EL (cell line): Measurements from ENCODE around the gene DDIT3.
"Not testable (repeated sequence)": the region's sequence is repeated elsewhere in the genome, so short reads cannot be mapped to it uniquely, and the experiment has no call there.

Source experiments
- DNase-seq: peaks from one replicate; pipeline ENCODE4 v3.0.0-alpha.2; 2016

DDIT3 gene

DNA sequence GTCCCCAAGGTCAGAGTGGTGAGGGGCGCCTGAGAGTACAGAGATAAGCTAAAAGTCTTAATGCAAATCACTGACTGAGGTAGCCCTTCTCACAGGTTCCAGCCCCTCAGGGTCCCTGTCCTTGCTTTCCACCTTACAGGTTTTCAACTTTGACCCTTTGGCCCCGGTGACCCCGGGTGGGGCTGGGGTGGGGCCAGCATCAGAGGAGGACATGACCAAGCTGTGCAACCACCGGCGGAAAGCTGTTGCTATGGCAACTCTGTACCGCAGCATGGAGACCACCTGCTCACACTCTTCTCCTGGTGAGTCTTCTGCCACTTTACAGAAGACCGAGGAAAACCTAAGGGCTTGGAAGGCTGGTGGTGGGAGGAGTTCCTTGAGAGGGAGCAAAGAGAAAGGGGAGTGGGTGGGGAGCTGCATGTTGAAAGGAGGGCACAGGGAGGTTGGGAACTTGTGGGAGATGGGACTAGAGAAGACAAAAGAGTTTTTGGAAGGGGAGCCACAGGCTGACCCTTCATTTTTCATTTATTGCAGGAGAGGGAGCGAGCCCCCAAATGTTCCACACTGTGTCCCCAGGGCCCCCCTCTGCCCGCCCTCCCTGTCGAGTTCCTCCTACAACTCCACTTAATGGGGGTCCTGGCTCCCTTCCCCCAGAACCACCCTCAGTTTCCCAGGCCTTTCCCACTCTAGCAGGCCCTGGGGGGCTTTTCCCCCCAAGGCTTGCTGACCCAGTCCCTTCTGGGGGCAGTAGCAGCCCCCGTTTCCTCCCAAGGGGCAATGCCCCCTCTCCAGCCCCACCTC lies 4.7 kb upstream of the DDIT3 start:
- DNase-seq = no peak

DNA sequence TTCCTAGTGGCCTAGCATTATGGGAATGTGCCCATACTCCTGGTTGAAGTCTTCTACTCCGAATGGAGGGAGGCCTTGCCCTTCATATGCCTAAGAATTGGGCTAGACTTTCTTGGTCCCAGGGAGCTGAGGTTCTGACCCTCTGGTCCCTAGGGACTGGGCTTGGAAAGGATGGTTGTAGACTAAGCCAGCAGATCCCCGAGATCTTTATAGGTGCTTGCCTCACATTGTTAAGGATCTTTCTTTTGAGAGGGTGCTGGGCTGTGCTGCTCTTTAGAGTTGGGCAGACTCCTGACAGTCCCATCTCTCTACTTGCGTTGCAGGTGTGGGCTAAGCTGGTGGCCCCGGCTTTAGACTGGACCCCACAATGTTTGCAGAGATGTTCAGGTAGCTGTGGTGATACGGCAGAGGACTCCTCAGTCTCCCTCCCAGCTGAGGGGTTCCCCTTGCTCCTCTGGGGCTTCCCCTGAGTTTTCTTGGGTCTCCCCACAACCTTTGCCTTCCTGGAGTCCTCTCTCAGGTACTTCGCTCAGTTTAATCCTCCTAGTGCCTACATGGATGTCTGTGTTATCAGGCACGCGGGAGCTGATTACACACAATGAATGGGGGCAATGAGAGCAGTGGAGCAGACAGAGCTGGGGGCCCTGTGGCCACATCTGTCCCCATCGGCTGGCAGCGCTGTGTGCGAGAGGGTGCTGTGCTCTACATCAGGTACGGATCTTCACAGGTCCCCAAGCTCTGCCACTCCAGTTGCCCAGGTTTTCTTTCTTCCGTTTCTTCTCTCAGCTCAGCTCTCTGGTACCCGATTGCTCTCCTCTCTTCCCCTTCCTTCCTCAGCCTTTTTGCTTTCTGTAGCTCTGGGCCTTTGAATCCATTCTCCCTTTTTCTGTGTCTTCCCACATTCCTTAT lies 3.6 kb upstream of the DDIT3 start:
- no peak for DNase-seq

DNA sequence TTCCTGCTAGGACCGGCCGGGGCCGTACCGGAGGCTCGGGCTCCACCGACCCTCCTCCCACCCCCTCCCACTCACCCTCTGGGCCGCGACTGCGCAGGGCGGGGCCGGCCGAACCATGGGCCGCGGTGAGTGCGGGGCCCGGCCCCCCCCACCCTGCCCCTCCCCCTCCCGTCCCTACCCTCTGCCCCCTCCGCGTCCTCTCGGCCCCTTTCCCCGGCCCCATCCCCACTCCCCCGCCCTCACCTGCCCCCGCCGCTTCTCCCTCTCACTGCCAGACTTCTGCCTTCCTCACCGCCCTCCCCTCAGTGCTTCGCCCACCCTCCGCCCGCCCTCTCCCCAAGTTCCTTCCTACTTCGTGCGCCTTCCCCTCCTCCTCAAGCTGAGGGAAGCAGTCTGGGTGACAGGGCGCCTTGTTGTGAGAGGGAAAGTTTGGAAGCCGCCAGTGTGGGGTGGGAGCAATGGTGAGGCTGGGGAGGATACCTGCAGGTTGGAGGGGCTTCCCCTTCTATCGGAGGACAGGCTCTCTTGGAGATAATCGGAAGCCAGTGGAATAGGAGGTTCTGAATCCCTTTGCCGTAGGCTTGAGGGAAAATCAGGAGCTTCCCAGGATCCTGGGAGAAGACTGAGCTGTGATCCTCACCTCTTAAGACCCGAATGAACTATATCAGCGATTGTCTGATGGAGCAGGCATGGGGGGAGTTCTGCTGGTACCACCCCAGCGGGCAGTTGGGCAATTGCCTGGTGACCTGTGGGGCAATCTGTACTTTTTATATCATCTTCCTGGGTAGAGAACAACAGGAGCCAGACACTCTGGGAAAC lies 2.8 kb upstream of the DDIT3 start:
- peak; percentile 53 for DNase-seq

DNA sequence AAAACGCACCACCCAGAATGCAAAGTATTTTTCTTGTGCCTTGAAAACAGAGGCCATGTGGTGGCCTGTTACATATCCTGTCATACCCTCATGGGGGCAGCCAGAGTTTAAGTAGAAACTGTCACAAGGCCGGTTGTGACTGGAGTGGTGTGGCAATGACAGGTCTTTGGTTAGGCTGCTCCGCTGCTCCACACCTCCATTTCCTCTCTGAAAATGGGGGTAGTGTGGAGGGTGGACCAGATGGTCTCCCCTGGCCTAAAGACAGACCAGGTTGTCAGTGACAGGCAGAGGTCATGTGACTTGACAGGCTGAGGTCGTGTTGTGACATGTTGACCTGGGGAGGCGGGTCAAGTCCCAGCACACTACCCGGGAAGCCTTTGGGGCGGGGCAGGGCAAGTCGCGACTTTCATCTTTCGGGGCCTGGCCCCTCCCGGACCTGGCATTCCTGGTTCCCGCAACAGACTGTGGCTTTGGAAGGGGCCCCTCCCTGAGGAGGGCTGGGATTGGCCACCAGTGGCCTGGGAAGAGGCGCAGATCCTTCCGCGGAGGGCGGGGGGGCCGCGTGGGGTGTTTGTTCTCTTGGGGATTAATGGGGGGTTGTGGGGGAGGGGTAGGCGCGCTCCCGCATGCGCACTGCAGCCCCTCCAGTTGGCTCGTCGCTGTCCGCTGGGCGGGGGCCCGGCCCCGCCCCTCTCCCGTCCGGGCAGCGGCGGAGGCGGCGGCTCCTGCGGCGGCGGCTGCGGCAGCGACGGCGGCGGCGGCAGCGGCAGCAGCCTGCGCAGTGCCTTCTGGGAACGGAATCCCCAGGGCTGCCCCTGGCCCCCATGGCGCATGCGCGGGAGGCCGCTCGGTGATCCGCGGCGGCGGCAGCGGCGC lies 1.9 kb upstream of the DDIT3 start, which contains the start of gene MBD6:
Gene MBD6, plus strand, starts transcription at position 814 of the 876 bp plus-strand sequence. CDS start 1,480 bp downstream, outside the sequence.
- peak; percentile 96 for DNase-seq

DNA sequence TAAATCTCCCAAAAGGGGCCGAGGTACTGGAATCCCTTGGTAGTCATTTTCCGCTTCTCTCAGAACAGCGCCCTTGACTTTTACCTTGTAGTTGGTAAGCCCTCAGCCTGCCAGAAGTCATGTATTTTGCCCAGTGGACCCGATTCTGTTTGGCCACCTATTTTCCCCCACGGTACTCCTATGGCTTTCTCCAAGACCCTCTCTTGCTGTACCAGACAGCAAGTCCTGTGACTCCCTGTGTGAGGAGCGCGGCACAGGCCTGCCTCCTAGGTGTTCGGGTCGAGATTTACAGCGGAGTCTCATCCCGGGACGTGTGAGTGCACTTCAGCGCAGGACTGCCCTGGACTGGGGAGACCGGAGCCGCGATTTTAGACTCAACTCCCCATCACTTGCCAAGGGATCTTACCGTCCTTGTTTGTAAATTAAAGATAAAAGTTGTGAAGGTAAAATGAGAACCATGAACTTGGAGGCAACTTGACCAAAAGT lies 1.3 kb upstream of the DDIT3 start:
- DNase-seq = peak; percentile 47

DNA sequence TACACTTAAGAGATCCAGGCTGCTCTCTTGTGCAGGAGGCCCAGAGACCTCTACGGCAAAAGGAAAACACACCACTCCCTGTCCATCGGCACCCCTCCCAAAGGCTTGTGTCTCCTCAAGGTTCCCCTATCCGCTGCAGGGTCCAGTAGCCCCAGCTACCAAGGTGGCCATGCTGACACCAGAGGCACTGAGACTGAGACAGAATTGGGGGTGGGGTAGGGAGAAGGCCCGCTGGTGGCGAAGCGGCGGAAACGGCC lies 590 bp downstream of the DDIT3 start:
- DNase-seq = no peak

DNA sequence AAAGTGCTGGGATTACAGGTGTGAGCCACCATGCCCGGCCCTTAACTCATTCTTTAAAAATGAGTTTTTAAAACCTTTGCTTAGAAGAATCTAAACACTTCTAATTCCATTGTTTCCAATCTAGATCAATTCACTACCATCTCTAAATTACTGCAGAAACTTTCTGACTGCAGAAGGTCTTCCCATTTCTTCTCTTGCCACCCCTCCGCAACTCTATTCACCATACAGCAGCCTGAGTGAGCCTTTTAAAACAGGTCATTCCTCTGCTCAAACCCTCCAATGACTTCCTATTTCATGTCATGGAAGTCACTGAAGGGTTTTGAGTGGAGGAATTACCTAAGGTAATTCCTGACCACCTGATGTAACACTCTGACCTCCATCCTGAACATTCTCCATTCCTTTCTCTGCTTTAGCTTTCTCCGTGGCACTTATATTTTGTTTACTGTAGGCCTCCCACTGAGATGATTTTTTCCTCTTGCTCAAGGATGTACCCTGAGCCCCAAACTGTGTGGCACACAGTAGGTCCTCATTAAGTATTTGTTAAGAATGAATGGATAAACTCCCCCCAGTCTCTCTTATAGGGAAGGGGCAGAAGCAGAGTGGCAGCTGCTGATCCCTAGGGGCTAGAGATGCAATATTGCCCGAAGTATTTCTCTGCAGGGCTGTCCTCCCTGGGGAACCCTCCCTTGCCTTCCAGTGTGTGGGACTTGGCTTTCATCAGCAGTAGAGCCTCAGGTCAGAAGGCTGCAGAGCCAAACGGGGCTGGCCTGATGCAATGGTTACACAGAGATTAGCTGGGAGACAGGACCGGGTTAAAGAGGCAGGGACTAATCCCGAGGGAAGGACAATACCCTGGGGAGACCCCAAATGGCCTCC lies 1.2 kb downstream of the DDIT3 start:
- DNase-seq = peak; percentile 43

DNA sequence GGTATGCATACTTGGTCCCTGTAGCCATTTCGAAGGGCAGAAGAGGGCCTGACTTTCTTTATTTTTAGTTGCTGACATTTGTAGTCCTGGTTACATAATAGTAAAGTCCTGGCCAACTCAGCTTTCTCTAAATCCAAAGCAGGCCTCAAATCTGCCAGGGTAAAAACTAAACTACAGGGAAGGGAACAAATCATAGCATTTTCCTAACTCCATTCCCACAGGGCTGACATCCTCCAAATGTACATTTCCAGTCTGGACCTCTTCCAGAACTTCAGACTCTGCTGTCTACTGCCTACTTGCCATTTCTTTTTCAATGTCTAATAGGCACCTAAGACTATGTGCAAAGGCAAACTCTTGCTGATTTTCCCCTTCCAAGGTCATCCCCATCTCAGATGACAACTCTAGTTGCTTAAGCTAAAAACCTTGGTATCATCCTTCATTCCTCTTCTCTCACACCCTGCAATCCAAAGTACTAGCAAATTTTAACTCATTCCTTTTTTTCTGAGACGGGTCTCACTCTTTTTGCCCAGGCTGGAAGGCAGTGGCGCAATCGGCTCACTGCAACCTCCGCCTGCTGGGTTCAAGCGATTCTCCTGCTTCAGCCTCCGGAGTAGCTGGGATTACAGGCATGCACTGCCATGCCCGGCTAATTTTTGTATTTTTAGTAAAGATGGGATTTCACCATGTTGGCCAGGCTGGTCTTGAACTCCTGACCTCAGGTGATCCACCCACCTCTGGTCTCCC lies 2.0 kb downstream of the DDIT3 start:
- no peak for DNase-seq

DNA sequence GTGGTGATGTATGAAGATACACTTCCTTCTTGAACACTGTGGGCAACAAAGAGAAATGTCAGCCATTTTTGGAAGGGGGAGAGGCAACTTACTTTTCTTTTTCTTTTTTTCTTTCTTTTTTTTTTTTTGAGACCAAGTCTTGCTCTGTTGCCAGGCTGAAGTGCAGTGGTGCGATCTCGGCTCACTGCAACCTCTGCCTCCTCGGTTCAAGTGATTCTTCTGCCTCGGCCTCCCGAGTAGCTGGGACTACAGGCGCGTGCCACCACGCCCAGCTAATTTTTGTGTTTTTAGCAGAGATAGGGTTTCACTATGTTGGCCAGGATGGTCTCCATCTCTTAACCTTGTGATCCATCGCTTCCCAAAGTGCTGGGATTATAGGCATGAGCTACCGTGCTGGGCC lies 2.6 kb downstream of the DDIT3 start:
- DNase-seq = not testable (repeated sequence)

DNA sequence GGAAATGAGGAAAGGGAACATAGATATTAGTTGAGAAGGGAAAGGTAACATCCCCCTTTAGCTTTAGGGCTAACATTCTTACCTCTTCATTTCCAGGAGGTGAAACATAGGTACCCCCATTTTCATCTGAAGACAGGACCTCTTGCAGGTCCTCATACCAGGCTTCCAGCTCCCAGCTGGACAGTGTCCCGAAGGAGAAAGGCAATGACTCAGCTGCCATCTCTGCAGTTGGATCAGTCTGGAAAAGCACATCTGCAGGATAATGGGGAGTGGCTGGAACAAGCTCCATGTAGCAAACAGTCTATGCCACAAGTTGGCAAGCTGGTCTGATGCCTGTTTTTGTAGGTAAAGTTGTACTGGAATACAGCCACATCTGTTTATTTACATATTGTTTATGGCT lies 3.1 kb downstream of the DDIT3 start:
- peak; percentile 72 for DNase-seq

DNA sequence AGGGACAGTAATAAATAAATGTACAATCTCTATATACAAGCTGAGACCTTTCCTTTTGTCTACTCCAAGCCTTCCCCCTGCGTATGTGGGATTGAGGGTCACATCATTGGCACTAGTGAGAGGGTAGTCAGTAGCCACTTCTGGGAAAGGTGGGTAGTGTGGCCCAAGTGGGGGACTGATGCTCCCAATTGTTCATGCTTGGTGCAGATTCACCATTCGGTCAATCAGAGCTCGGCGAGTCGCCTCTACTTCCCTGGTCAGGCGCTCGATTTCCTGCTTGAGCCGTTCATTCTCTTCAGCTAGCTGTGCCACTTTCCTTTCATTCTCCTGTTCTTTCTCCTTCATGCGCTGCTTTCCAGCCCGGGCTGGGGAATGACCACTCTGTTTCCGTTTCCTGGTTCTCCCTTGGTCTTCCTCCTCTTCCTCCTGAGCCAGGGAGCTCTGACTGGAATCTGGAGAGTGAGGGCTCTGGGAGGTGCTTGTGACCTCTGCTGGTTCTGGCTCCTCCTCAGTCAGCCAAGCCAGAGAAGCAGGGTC lies 3.6 kb downstream of the DDIT3 start:
- no peak for DNase-seq

DNA sequence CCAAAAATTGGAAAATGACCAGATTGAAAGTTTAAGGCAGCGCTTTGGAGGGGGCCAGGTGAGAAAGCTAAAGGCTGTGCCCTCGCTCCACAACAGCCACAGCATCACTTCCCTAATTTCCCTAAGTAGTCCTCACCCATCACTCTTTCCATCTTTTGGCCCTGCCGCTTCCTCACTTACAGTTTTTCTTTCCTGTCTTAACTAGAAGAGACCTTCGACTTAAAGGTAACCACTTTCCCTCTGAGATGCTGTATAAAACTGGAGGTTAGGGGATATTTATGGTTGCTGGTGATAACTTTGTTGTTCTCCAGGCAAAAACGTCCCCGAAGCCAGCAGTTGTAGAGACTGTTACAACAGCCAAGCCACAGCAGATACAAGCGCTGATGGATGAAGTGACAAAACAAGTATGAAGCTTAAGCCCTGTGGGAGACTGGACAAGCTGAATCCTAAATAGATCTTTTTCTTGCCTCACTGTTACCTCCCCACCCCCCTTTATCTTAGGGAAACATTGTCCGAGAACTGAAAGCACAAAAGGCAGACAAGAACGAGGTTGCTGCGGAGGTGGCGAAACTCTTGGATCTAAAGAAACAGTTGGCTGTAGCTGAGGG lies 4.3 kb downstream of the DDIT3 start:
- DNase-seq = no peak

DNA sequence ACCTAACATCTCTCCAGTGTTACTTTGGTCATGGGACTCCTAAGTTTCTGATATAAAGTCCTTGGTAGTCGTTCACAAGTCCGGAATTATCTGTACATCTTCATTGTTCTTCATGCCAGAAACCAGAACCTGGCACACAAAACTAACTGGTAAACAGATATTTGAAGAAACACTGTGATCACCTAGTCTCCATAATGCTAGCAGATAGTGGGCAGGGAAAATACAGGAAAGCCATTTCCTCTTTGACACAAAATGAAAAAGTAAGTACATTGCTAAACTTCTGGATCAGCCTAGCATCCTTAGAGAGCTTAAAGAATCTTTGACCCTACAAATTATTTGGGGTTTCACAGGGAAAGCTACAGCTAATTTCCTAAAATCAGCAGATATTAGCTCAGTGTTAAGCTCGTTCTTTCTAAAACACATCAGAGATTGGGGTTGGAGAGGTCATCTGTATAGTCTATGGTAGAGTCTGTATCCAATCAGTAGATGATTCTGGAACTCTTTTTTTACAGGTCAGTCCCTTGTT lies 4.8 kb downstream of the DDIT3 start:
- no peak for DNase-seq

DNA sequence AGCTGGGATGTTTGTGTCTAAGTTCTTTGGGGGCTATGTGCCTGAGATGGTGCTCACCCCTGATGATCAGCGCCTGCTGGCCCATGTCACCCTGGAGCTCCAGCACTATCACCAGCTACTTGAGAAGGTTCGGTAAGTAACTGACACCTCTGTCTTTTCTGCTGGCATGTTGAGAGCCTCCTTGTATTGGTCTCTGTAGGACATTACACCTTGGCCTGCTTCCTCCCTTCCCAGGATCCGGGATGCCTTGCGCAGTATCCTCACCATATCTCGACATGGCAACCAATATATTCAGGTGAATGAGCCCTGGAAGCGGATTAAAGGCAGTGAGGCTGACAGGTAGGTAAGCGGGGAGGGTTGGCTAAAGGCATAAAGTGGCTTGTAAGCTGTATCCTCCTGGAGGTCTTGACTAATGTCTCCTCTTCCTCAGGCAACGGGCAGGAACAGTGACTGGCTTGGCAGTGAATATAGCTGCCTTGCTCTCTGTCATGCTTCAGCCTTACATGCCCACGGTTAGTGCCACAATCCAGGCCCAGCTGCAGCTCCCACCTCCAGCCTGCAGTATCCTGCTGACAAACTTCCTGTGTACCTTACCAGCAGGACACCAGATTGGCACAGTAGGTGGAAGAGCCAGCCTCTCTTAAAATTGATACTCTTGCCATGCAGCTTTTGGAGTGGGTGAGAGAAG lies 5.5 kb downstream of the DDIT3 start:
- no peak for DNase-seq

DNA sequence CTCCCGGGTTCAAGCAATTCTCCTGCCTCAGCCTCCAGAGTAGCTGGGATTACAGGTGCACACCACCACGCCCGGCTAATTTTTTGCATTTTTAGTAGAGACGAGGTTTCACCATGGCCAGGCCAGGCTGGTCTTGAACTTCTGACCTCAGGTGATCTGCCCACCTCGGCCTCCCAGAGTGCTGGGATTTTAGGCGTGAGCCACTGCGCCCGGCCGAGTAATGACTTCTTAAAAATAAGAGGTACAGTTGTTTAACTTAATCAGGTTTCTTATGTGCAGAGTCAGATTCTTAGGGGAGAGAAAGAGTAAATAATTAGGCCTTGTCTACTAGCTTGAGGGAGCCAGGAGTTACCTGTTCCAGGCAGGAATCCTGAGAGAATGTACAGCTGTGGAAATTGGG lies 6.1 kb downstream of the DDIT3 start:
- not testable (repeated sequence) for DNase-seq

DNA sequence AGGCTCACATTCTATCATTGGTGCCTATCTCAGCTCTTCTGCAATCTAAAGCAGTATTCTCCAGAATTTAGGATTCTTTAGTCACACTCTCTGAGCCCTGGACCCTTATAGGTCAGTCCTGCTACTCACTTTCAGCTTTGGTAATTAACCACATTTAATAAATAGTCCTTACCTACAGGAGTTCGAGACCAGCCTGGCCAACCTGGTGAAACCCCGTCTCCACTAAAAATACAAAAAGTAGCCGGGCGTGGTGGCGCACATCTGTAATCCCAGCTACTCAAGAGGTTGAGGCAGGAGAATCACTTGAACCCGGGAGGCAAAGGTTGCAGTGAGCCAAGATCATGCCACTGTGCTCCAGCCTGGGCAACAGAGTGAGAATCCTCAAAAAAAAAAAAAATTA lies 6.6 kb downstream of the DDIT3 start:
- DNase-seq = not testable (repeated sequence)

DNA sequence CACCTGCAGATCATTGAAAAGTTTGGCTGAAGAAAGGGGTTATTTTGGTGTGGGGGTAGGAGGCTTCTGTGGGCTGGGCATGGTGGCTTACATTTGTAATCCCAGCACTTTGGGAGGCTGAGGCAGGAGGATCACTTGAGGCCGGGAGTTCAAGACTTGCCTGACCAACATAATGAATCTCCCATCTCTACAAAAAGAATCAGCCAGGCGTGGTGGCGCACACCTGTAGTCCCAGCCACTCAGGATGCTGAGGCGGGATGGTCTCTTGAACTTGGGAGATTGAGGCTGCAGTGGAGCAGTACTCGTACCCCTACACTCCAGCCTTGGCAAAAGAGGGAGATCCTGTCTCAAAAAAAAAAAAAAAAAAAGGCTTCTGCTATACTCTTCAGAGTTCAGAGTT lies 7.0 kb downstream of the DDIT3 start:
- DNase-seq = no peak

DNA sequence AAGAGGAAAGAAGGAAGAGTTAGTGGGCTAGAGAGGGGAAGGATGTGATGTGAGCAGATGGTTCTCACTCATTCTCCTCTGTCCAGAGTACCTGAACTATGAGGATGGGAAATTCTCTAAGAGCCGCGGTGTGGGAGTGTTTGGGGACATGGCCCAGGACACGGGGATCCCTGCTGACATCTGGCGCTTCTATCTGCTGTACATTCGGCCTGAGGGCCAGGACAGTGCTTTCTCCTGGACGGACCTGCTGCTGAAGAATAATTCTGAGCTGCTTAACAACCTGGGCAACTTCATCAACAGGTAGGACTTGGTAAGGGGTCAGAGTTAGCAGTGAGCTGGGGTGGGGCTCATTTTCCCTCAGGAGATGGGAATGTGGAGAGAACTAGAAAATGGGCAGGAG lies 7.6 kb downstream of the DDIT3 start:
- no peak for DNase-seq
